Kidney epithelial cell (primary cell): ENCODE data around the gene RELT. TPM values are rescaled to one million over a fixed set of nuclear protein-coding genes. Genes with fewer than 3 reads are reported as not detected.

ENCODE experiments used
- DNase-seq: peaks from one replicate; pipeline ENCODE4 v3.0.0-alpha.2; 2010; ENCODE audit warnings: low read depth
- H3K27me3 ChIP-seq: 2 replicates; pipeline ENCODE4 v1.6.0; 2011; ENCODE audit warnings: low read length; ENCODE audit not compliant: control insufficient read depth, insufficient read depth
- H3K36me3 ChIP-seq: 2 replicates; pipeline ENCODE4 v1.5.1; 2011; ENCODE audit warnings: low read length; ENCODE audit not compliant: control insufficient read depth, insufficient read depth
- H3K4me3 ChIP-seq: 2 replicates; pipeline ENCODE4 v1.5.1; 2011; ENCODE audit warnings: low read depth, mild to moderate bottlenecking, control low read depth, low read length
- CTCF ChIP-seq: IDR thresholded peaks from 2 replicates; pipeline ENCODE4 v1.5.1; 2011; ENCODE audit warnings: mild to moderate bottlenecking, moderate library complexity, low read length, control low read depth, inconsistent platforms; ENCODE audit not compliant: insufficient read depth, poor library complexity, severe bottlenecking
- total RNA-seq: library from RNA; depleted of rRNA; stranded (reverse); fragments of >200 nt; gene quantifications from 2 replicates; pipeline ENCODE4 v1.2.3, GENCODE V29; 2015

RELT gene
- total RNA-seq, 1 donor from 2014 or later = 8.0 TPM

- no peaks in the 10 kb centered on the region for H3K27me3 ChIP-seq
- peaks cover 2% of the 10 kb centered on the region for H3K36me3 ChIP-seq
- TF ChIP-seq CTCF = no peak
- no peak overlapping the region for H3K4me3 ChIP-seq
- no peak for DNase-seq
Measured at GRCh38 chr11:73397468-73398131, 21.4 kb downstream of the RELT start.

DNA sequence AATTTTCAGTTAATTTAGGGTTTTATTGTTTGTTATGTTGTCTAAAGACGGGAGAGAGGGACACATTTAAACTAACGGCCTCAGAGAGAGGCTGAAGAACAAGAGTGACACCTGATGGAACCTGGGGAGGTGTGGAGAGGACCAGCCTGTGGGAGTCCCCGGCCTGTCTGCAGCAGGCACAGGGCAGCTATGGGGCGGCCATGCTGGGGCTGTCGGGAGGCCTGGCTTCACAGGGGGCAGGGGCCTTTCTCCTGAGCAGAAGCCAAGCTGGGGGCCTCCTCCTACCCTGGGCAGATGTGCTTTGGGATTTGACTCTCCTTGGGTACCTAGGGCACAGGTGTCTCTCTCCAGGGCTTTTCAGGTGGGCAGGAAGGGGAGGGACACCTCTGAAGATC lies 21.9 kb downstream of the RELT start:
- DNase-seq = no peak
- H3K27me3 ChIP-seq = no peaks in the 10 kb centered on the region
- TF ChIP-seq CTCF = no peak
- no peak overlapping the region for H3K4me3 ChIP-seq
- H3K36me3 ChIP-seq = peaks cover 2% of the 10 kb centered on the region

- Histone ChIP-seq H3K36me3 (peaks cover 2% of the 10 kb centered on the region), H3K27me3 (no peaks in the 10 kb centered on the region), H3K4me3 (no peak overlapping the region)
- TF ChIP-seq CTCF = no peak
- DNase-seq = no peak
Measured at GRCh38 chr11:73398721-73399120, 22.5 kb downstream of the RELT start.

DNA sequence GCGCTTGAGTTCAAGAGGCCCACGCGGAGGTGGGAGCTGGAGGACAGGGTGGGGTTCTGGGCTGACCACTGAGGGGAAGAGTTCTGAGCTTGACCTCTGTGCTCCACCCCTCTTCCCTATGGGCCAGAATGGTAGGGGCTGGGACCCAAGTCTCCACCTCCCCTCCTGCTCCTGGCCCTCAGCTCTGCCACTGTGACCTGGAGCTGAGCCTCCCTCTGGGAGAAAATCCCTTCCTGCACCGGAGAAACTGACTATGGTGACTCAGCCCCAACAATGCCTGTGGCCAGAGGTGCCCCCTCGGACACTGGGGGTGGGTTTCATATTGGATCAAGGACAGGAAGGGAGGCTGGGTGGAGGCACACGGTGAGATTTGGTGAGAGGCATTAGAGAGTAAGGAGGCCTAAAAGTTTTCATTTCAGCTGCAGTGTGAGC lies 23.0 kb downstream of the RELT start:
- Histone ChIP-seq H3K27me3 (no peaks in the 10 kb centered on the region), H3K36me3 (peaks cover 2% of the 10 kb centered on the region), H3K4me3 (no peak overlapping the region)
- no peak for DNase-seq
- no peak for TF ChIP-seq CTCF

DNA sequence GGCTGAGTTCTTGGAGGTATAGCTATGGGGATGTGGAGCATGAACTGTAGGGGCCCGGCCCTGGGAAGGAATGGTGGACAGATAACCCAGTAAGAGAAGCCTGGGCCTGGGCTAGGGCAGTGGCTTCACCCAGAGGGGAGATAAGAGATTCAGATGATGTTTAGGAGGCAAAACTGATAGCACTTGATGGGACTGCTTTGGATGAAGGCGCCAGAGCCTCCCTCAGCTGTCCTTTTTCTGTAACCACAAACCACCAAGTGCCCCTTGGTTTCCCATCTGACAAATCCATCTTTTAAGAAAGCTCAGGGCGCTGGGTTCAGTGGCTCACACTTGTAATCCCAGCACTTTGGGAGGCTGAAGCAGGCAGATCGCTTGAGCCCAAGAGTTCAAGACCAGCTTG lies 23.4 kb downstream of the RELT start:
- Histone ChIP-seq H3K27me3 (no peaks in the 10 kb centered on the region), H3K36me3 (peaks cover 2% of the 10 kb centered on the region), H3K4me3 (no peak overlapping the region)
- DNase-seq = no peak
- no peak for TF ChIP-seq CTCF

DNA sequence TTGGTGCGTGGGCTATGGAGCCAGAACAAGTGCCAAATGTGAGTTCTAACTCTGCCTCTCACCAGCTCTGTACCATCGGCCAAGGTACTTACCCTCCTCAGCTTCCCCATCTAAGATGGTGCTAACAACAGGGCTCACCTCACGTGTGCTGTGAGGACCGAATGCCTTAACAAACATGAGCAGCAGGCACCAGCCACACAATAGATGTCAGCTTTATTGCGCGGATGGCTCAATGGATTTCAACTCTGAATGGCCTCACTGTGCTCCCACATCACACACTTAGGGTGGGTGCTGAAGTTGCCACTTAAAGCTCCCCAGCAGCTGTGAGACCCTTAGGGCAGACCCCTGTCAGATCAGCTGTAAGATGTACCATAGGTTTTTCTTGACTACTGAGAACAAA lies 24.1 kb downstream of the RELT start:
- TF ChIP-seq CTCF = no peak
- Histone ChIP-seq H3K36me3 (peaks cover 2% of the 10 kb centered on the region), H3K27me3 (no peaks in the 10 kb centered on the region), H3K4me3 (no peak overlapping the region)
- DNase-seq = no peak
